ENCODE data around the gene SMYD1. TPM values are rescaled to one million over a fixed set of nuclear protein-coding genes. Genes with fewer than 3 reads are reported as not detected.

SMYD1 gene
- total RNA-seq, 1 experiment from 2014 or later = not detected

GRCh38 chr2:88139804-88140203 lies 72.2 kb downstream of the SMYD1 start:
- no peak overlapping the region for H2AFZ ChIP-seq
- H3K9me2 ChIP-seq (ENCODE audit: insufficient read depth) = no peaks in the 10 kb centered on the region; the same call in 1 of the 2 replicates
- no peak overlapping the region for H3K4me3 ChIP-seq
- H4K20me1 ChIP-seq (ENCODE audit: insufficient read depth) = no peaks in the 10 kb centered on the region
- TF ChIP-seq EZH2 (IDR thresholded peaks at IDR 0.05; ENCODE audit: low read depth) = no peak
- H3K4me2 ChIP-seq = no peak overlapping the region
- H3K36me3 ChIP-seq (ENCODE audit: low read depth) = no peaks in the 10 kb centered on the region
- POLR2A ChIA-PET (ENCODE audit: unreplicated experiment) = no interaction called here
- peaks cover 75% of the 10 kb centered on the region for H3K27me3 ChIP-seq (ENCODE audit: insufficient read depth, low read depth)
- no peak overlapping the region for H3K27ac ChIP-seq
- no peaks in the 10 kb centered on the region for H3K4me1 ChIP-seq (replicated peaks; ENCODE audit: insufficient read depth)
- intact Hi-C loops (cut with micrococcal nuclease; ENCODE audit: unreplicated experiment) = no loop called here
- BruUV-seq (replicated peaks) = no TSS peak
- H3F3A ChIP-seq (ENCODE audit: insufficient read depth, low read depth) = no peaks in the 10 kb centered on the region
- DNase-seq = no peak
- no peaks in the 10 kb centered on the region for H3K9me3 ChIP-seq (ENCODE audit: insufficient read depth, low read depth)
- CTCF ChIA-PET = no interaction called here
- no peaks in the 10 kb centered on the region for H3K79me2 ChIP-seq (ENCODE audit: low read depth)

GRCh38 chr2:88141952-88142351 lies 74.3 kb downstream of the SMYD1 start:
- Histone ChIP-seq H2AFZ (no peak overlapping the region), H3K27me3 (ENCODE audit: insufficient read depth, low read depth) (peaks cover 70% of the 10 kb centered on the region), H3K36me3 (ENCODE audit: low read depth) (no peaks in the 10 kb centered on the region), H3F3A (ENCODE audit: insufficient read depth, low read depth) (no peaks in the 10 kb centered on the region), H3K4me1 (replicated peaks; ENCODE audit: insufficient read depth) (no peaks in the 10 kb centered on the region), H4K20me1 (ENCODE audit: insufficient read depth) (no peaks in the 10 kb centered on the region), H3K4me2 (no peak overlapping the region), H3K9me2 (ENCODE audit: insufficient read depth) (no peaks in the 10 kb centered on the region; the same call in 1 of the 2 replicates), H3K27ac (no peak overlapping the region), H3K4me3 (no peak overlapping the region), H3K9me3 (ENCODE audit: insufficient read depth, low read depth) (no peaks in the 10 kb centered on the region), H3K79me2 (ENCODE audit: low read depth) (no peaks in the 10 kb centered on the region)
- no peak for DNase-seq
- no peak for TF ChIP-seq EZH2 (IDR thresholded peaks at IDR 0.05; ENCODE audit: low read depth)
- no peak for TF ChIP-seq CTCF (conservative IDR thresholded peaks at IDR 0.05)
- POLR2A ChIA-PET (ENCODE audit: unreplicated experiment) = no interaction called here
- CTCF ChIA-PET = interaction anchor here (0.5 kb wide), 1 partner anchor 73 kb away, joined by 4 read pairs; no protein-coding TSS in a partner anchor
- intact Hi-C loops (cut with micrococcal nuclease; ENCODE audit: unreplicated experiment) = no loop called here
- BruUV-seq (replicated peaks) = no TSS peak

- Histone ChIP-seq H3K79me2 (ENCODE audit: low read depth) (no peaks in the 10 kb centered on the region), H3K9me3 (ENCODE audit: insufficient read depth, low read depth) (0 out of 2 replicates have a peak, but pooled peaks cover 4% of the 10 kb centered on the region), H3K27me3 (ENCODE audit: insufficient read depth, low read depth) (peaks cover 50% of the 10 kb centered on the region), H2AFZ (no peak overlapping the region), H3K4me2 (no peak overlapping the region), H3K27ac (no peak overlapping the region), H3K36me3 (ENCODE audit: low read depth) (no peaks in the 10 kb centered on the region), H3K4me1 (replicated peaks; ENCODE audit: insufficient read depth) (no peaks in the 10 kb centered on the region), H3F3A (ENCODE audit: insufficient read depth, low read depth) (no peaks in the 10 kb centered on the region), H3K4me3 (no peak overlapping the region), H3K9me2 (ENCODE audit: insufficient read depth) (no peaks in the 10 kb centered on the region; the same call in 1 of the 2 replicates), H4K20me1 (ENCODE audit: insufficient read depth) (no peaks in the 10 kb centered on the region)
- ChIA-PET CTCF (no interaction called here), POLR2A (ENCODE audit: unreplicated experiment) (no interaction called here)
- no TSS peak for BruUV-seq (replicated peaks)
- intact Hi-C loops (cut with micrococcal nuclease; ENCODE audit: unreplicated experiment) = no loop called here
- no peak for DNase-seq
- no peak for TF ChIP-seq EZH2 (IDR thresholded peaks at IDR 0.05; ENCODE audit: low read depth)
- no peak for TF ChIP-seq CTCF (conservative IDR thresholded peaks at IDR 0.05)
These were observed 76.6 kb downstream of the SMYD1 start for GRCh38 chr2:88144271-88144670.

- no peak for TF ChIP-seq CTCF (conservative IDR thresholded peaks at IDR 0.05)
- TF ChIP-seq EZH2 (IDR thresholded peaks at IDR 0.05; ENCODE audit: low read depth) = no peak
- CTCF ChIA-PET = no interaction called here
- intact Hi-C loops (cut with micrococcal nuclease; ENCODE audit: unreplicated experiment) = no loop called here
- H4K20me1 ChIP-seq (ENCODE audit: insufficient read depth) = no peaks in the 10 kb centered on the region
- H3K4me2 ChIP-seq = no peak overlapping the region
- POLR2A ChIA-PET (ENCODE audit: unreplicated experiment) = no interaction called here
- H3K79me2 ChIP-seq (ENCODE audit: low read depth) = no peaks in the 10 kb centered on the region
- H3K27me3 ChIP-seq (ENCODE audit: insufficient read depth, low read depth) = peaks cover 43% of the 10 kb centered on the region
- DNase-seq = no peak
- no peaks in the 10 kb centered on the region; the same call in 1 of the 2 replicates for H3K9me2 ChIP-seq (ENCODE audit: insufficient read depth)
- H3K9me3 ChIP-seq (ENCODE audit: insufficient read depth, low read depth) = 0 out of 2 replicates have a peak, but pooled peaks cover 5% of the 10 kb centered on the region
- no peaks in the 10 kb centered on the region for H3F3A ChIP-seq (ENCODE audit: insufficient read depth, low read depth)
- H3K27ac ChIP-seq = no peak overlapping the region
- H3K36me3 ChIP-seq (ENCODE audit: low read depth) = no peaks in the 10 kb centered on the region
- no peak overlapping the region for H3K4me3 ChIP-seq
- no peak overlapping the region for H2AFZ ChIP-seq
- H3K4me1 ChIP-seq (replicated peaks; ENCODE audit: insufficient read depth) = no peaks in the 10 kb centered on the region
- no TSS peak for BruUV-seq (replicated peaks)
These were observed 77.4 kb downstream of the SMYD1 start for GRCh38 chr2:88144914-88145497.
